ENCODE results near the gene RBM12.
"Not testable (repeated sequence)": the region's sequence is repeated elsewhere in the genome, so short reads cannot be mapped to it uniquely, and the experiment has no call there.

The RBM12 gene

GRCh38 chr20:35695245-35695749 is 30.6 kb upstream of the RBM12 start:
- H3K27ac ChIP-seq (ENCODE audit: low read depth, low read length): no peak overlapping the region
- no peaks in the 10 kb centered on the region for H3K27me3 ChIP-seq (ENCODE audit: control insufficient read depth, insufficient read depth, low read length)
- H3K9ac ChIP-seq (ENCODE audit: low read depth, low read length): no peak overlapping the region
- no peak overlapping the region for H3K4me3 ChIP-seq (ENCODE audit: low read depth, low read length)
- H3K4me1 ChIP-seq (ENCODE audit: control insufficient read depth, insufficient read depth, low read length): peaks cover 6% of the 10 kb centered on the region
- H3K36me3 ChIP-seq (ENCODE audit: control insufficient read depth, insufficient read depth, low read length): peaks cover 25% of the 10 kb centered on the region
- no peaks in the 10 kb centered on the region for H3K9me3 ChIP-seq (ENCODE audit: control insufficient read depth, insufficient read depth, low read length)

DNA sequence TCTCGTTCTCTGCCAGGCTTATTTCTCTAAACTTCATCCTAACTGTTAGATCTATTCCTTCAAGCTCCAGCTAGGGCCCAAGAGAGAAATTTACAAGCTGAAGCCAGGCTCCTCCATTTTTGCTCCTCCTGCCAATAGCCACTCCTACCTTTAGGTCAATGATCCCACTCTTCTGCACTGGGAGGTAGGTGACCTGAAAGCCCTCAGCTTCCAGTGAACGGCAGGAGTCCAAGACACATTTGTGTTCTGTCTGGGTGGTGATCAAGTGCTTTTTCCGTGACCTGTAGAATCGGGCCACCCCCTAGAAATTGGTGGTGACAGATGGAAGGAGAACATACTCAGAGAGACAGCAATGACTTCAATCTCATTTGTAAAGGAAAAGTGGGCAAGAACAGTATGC is 25.6 kb upstream of the RBM12 start:
- H3K4me1 ChIP-seq (ENCODE audit: control insufficient read depth, insufficient read depth, low read length): no peaks in the 10 kb centered on the region
- H3K9me3 ChIP-seq (ENCODE audit: control insufficient read depth, insufficient read depth, low read length): no peaks in the 10 kb centered on the region
- no peaks in the 10 kb centered on the region for H3K27me3 ChIP-seq (ENCODE audit: control insufficient read depth, insufficient read depth, low read length)
- no peak overlapping the region for H3K9ac ChIP-seq (ENCODE audit: low read depth, low read length)
- H3K4me3 ChIP-seq (ENCODE audit: low read depth, low read length): no peak overlapping the region
- no peak overlapping the region for H3K27ac ChIP-seq (ENCODE audit: low read depth, low read length)
- H3K36me3 ChIP-seq (ENCODE audit: control insufficient read depth, insufficient read depth, low read length): peaks cover 32% of the 10 kb centered on the region

- H3K27me3 ChIP-seq (ENCODE audit: control insufficient read depth, insufficient read depth, low read length); H3K9ac ChIP-seq (ENCODE audit: low read depth, low read length); H3K9me3 ChIP-seq (ENCODE audit: control insufficient read depth, insufficient read depth, low read length); H3K27ac ChIP-seq (ENCODE audit: low read depth, low read length); H3K4me1 ChIP-seq (ENCODE audit: control insufficient read depth, insufficient read depth, low read length); H3K4me3 ChIP-seq (ENCODE audit: low read depth, low read length): not testable (repeated sequence)
- peaks cover 20% of the 10 kb centered on the region for H3K36me3 ChIP-seq (ENCODE audit: control insufficient read depth, insufficient read depth, low read length)
Observed at GRCh38 chr20:35686872-35687271, 22.2 kb upstream of the RBM12 start.

DNA sequence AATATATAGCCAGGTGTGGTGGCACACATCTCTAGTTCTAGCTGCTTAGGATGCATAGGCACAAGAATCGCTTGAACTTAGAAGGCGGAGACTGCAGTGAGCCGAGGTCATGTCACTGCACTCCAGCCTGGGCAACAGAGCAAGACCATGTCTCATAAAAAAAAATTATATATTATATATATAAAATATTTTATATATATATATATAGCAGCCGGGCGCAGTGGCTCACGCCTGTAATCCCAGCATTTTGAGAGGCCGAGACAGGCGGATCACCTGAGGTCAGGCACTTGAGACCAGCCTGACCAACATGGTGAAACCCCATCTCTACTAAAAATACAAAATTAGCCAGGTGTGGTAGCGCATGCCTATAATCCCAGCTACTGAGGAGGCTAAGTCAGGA is 20.7 kb upstream of the RBM12 start:
- H3K36me3 ChIP-seq (ENCODE audit: control insufficient read depth, insufficient read depth, low read length): peaks cover 21% of the 10 kb centered on the region
- H3K27me3 ChIP-seq (ENCODE audit: control insufficient read depth, insufficient read depth, low read length); H3K27ac ChIP-seq (ENCODE audit: low read depth, low read length); H3K4me3 ChIP-seq (ENCODE audit: low read depth, low read length); H3K9ac ChIP-seq (ENCODE audit: low read depth, low read length); H3K9me3 ChIP-seq (ENCODE audit: control insufficient read depth, insufficient read depth, low read length); H3K4me1 ChIP-seq (ENCODE audit: control insufficient read depth, insufficient read depth, low read length): not testable (repeated sequence)

GRCh38 chr20:35681960-35682359 is 17.3 kb upstream of the RBM12 start:
- Histone ChIP-seq H3K4me1 (ENCODE audit: control insufficient read depth, insufficient read depth, low read length) (no peaks in the 10 kb centered on the region), H3K36me3 (ENCODE audit: control insufficient read depth, insufficient read depth, low read length) (peaks cover 3% of the 10 kb centered on the region), H3K4me3 (ENCODE audit: low read depth, low read length) (no peak overlapping the region), H3K9me3 (ENCODE audit: control insufficient read depth, insufficient read depth, low read length) (no peaks in the 10 kb centered on the region), H3K27ac (ENCODE audit: low read depth, low read length) (no peak overlapping the region), H3K9ac (ENCODE audit: low read depth, low read length) (no peak overlapping the region), H3K27me3 (ENCODE audit: control insufficient read depth, insufficient read depth, low read length) (no peaks in the 10 kb centered on the region)

GRCh38 chr20:35680452-35681183 is 15.9 kb upstream of the RBM12 start:
- Histone ChIP-seq H3K4me1 (ENCODE audit: control insufficient read depth, insufficient read depth, low read length) (no peaks in the 10 kb centered on the region), H3K9ac (ENCODE audit: low read depth, low read length) (no peak overlapping the region), H3K27ac (ENCODE audit: low read depth, low read length) (no peak overlapping the region), H3K4me3 (ENCODE audit: low read depth, low read length) (no peak overlapping the region), H3K27me3 (ENCODE audit: control insufficient read depth, insufficient read depth, low read length) (no peaks in the 10 kb centered on the region), H3K9me3 (ENCODE audit: control insufficient read depth, insufficient read depth, low read length) (no peaks in the 10 kb centered on the region), H3K36me3 (ENCODE audit: control insufficient read depth, insufficient read depth, low read length) (peaks cover 3% of the 10 kb centered on the region; the same call in 1 of the 2 replicates)

DNA sequence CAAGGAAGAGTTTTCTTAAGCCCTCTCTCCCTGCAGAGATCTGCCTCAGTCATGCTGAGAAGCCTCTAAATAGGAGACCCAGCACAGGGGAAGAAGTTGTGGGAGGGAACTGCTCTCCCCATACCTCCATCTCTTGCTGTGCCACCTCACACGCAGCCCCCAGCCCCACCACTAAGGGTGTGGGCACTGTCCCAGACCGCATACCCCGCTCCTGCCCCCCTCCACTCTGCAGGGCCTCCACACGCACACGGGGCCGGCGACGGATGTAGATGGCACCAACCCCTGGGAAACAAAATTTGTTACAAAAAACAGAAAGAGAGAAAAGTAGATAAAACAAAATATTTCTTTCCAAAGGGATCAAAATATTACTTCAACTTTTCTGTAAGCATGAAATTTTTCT is 10.2 kb upstream of the RBM12 start:
- no peaks in the 10 kb centered on the region for H3K4me1 ChIP-seq (ENCODE audit: control insufficient read depth, insufficient read depth, low read length)
- H3K9ac ChIP-seq (ENCODE audit: low read depth, low read length): no peak overlapping the region
- H3K27ac ChIP-seq (ENCODE audit: low read depth, low read length): no peak overlapping the region
- H3K4me3 ChIP-seq (ENCODE audit: low read depth, low read length): no peak overlapping the region
- peaks cover 33% of the 10 kb centered on the region for H3K36me3 ChIP-seq (ENCODE audit: control insufficient read depth, insufficient read depth, low read length)
- no peaks in the 10 kb centered on the region for H3K27me3 ChIP-seq (ENCODE audit: control insufficient read depth, insufficient read depth, low read length)
- no peaks in the 10 kb centered on the region for H3K9me3 ChIP-seq (ENCODE audit: control insufficient read depth, insufficient read depth, low read length)

- Histone ChIP-seq H3K4me1 (ENCODE audit: control insufficient read depth, insufficient read depth, low read length) (no peaks in the 10 kb centered on the region), H3K9me3 (ENCODE audit: control insufficient read depth, insufficient read depth, low read length) (no peaks in the 10 kb centered on the region), H3K36me3 (ENCODE audit: control insufficient read depth, insufficient read depth, low read length) (peaks cover 38% of the 10 kb centered on the region), H3K9ac (ENCODE audit: low read depth, low read length) (no peak overlapping the region), H3K4me3 (ENCODE audit: low read depth, low read length) (no peak overlapping the region), H3K27ac (ENCODE audit: low read depth, low read length) (no peak overlapping the region), H3K27me3 (ENCODE audit: control insufficient read depth, insufficient read depth, low read length) (no peaks in the 10 kb centered on the region)
Observed at GRCh38 chr20:35673884-35674283, 9.2 kb upstream of the RBM12 start.

- no peak overlapping the region for H3K27ac ChIP-seq (ENCODE audit: low read depth, low read length)
- H3K4me3 ChIP-seq (ENCODE audit: low read depth, low read length): no peak overlapping the region
- H3K36me3 ChIP-seq (ENCODE audit: control insufficient read depth, insufficient read depth, low read length): peaks cover 45% of the 10 kb centered on the region
- H3K27me3 ChIP-seq (ENCODE audit: control insufficient read depth, insufficient read depth, low read length): no peaks in the 10 kb centered on the region
- no peak overlapping the region for H3K9ac ChIP-seq (ENCODE audit: low read depth, low read length)
- H3K9me3 ChIP-seq (ENCODE audit: control insufficient read depth, insufficient read depth, low read length): no peaks in the 10 kb centered on the region
- H3K4me1 ChIP-seq (ENCODE audit: control insufficient read depth, insufficient read depth, low read length): no peaks in the 10 kb centered on the region
Observed at GRCh38 chr20:35669681-35670080, 5.0 kb upstream of the RBM12 start.

- Histone ChIP-seq H3K27ac (ENCODE audit: low read depth, low read length) (no peak overlapping the region), H3K4me1 (ENCODE audit: control insufficient read depth, insufficient read depth, low read length) (no peaks in the 10 kb centered on the region), H3K4me3 (ENCODE audit: low read depth, low read length) (no peak overlapping the region), H3K36me3 (ENCODE audit: control insufficient read depth, insufficient read depth, low read length) (peaks cover 40% of the 10 kb centered on the region), H3K9ac (ENCODE audit: low read depth, low read length) (no peak overlapping the region), H3K27me3 (ENCODE audit: control insufficient read depth, insufficient read depth, low read length) (no peaks in the 10 kb centered on the region), H3K9me3 (ENCODE audit: control insufficient read depth, insufficient read depth, low read length) (no peaks in the 10 kb centered on the region)
Observed at GRCh38 chr20:35669221-35669620, 4.5 kb upstream of the RBM12 start.

- no peak overlapping the region for H3K4me3 ChIP-seq (ENCODE audit: low read depth, low read length)
- H3K36me3 ChIP-seq (ENCODE audit: control insufficient read depth, insufficient read depth, low read length): peaks cover 21% of the 10 kb centered on the region
Observed at GRCh38 chr20:35665949-35666288, 1.2 kb upstream of the RBM12 start.

More at GRCh38 chr20:35665949-35666288, 1.2 kb upstream of the RBM12 start:
- Histone ChIP-seq H3K9me3 (ENCODE audit: control insufficient read depth, insufficient read depth, low read length) (no peaks in the 10 kb centered on the region), H3K27me3 (ENCODE audit: control insufficient read depth, insufficient read depth, low read length) (no peaks in the 10 kb centered on the region), H3K27ac (ENCODE audit: low read depth, low read length) (no peak overlapping the region), H3K4me1 (ENCODE audit: control insufficient read depth, insufficient read depth, low read length) (peaks cover 19% of the 10 kb centered on the region), H3K9ac (ENCODE audit: low read depth, low read length) (no peak overlapping the region)
